ENCODE data around the gene DGKH.

- TF ChIP-seq CTCF (IDR thresholded peaks at IDR 0.05; ENCODE audit: low read depth, low read length) (no peak), EZH2phosphoT487 (IDR thresholded peaks at IDR 0.05; ENCODE audit: low read depth) (no peak)
Observed at GRCh38 chr13:42049454-42049813, 986 bp downstream of the DGKH start.
